HepG2 (cell line): ENCODE measurements around the gene CEBPB. TPM values are rescaled to one million over a fixed set of nuclear protein-coding genes. Genes with fewer than 3 reads are reported as not detected.
A peak's percentile ranks its signal among the peaks of the same experiment; 100 is the strongest.

Experiments
- ARNTL ChIP-seq: sonication (generic); formaldehyde crosslinking; IDR thresholded peaks from 2 replicates; pipeline ENCODE4 v1.4.0; 2020; ENCODE audit warnings: mild to moderate bottlenecking, missing genetic modification reagents
- HCFC1 ChIP-seq: fragments of 150-350 bp; IDR thresholded peaks from 2 replicates; pipeline ENCODE4 v1.6.1; 2014; ENCODE audit warnings: low read depth, low read length
- HOXA3 ChIP-seq: sonication (generic); formaldehyde crosslinking; IDR thresholded peaks from 2 replicates; pipeline ENCODE4 v1.5.0; 2020; ENCODE audit warnings: missing genetic modification reagents
- KLF12 ChIP-seq: sonication (generic); formaldehyde crosslinking; IDR thresholded peaks from 2 replicates; pipeline ENCODE4 v1.4.0; 2020; ENCODE audit warnings: missing genetic modification reagents, borderline replicate concordance
- MYC ChIP-seq: sonication (generic); formaldehyde crosslinking; IDR thresholded peaks from 2 replicates; pipeline ENCODE4 v1.9.0; 2021; ENCODE audit warnings: missing genetic modification reagents, borderline replicate concordance
- MZF1 ChIP-seq: sonication (generic); formaldehyde crosslinking; IDR thresholded peaks from 2 replicates; pipeline ENCODE4 v1.8.1; 2023; ENCODE audit warnings: mild to moderate bottlenecking, missing genetic modification reagents, borderline replicate concordance
- ONECUT2 ChIP-seq: sonication (generic); formaldehyde crosslinking; IDR thresholded peaks from 2 replicates; pipeline ENCODE4 v1.4.0; 2020; ENCODE audit warnings: missing genetic modification reagents
- PCBP2 ChIP-seq: fragments of 200-400 bp; formaldehyde crosslinking; optimal IDR thresholded peaks from 2 replicates; pipeline ENCODE3; 2018; ENCODE audit warnings: low read length, low read depth; ENCODE audit not compliant: poor library complexity, severe bottlenecking
- REL ChIP-seq: sonication (generic); formaldehyde crosslinking; conservative IDR thresholded peaks from 2 replicates; pipeline ENCODE4 v1.8.0; 2022; ENCODE audit warnings: mild to moderate bottlenecking, missing genetic modification reagents, moderate library complexity
- SIX1 ChIP-seq: sonication (generic); formaldehyde crosslinking; IDR thresholded peaks from 2 replicates; pipeline ENCODE4 v1.4.0; 2020; ENCODE audit warnings: missing genetic modification reagents, borderline replicate concordance
- SMAD3 ChIP-seq: sonication (generic); formaldehyde crosslinking; IDR thresholded peaks from 2 replicates; pipeline ENCODE4 v1.4.0; 2020; ENCODE audit warnings: missing genetic modification reagents
- YEATS4 ChIP-seq: sonication (generic); formaldehyde crosslinking; IDR thresholded peaks from 2 replicates; pipeline ENCODE4 v1.4.0; 2020; ENCODE audit warnings: missing genetic modification reagents, borderline replicate concordance
- ZNF225 ChIP-seq: sonication (generic); formaldehyde crosslinking; IDR thresholded peaks from 2 replicates; pipeline ENCODE4 v1.4.0; 2020; ENCODE audit warnings: mild to moderate bottlenecking, missing genetic modification reagents
- ZNF510 ChIP-seq: sonication (generic); formaldehyde crosslinking; IDR thresholded peaks from 2 replicates; pipeline ENCODE4 v1.4.0; 2020; ENCODE audit warnings: low read depth, mild to moderate bottlenecking, missing genetic modification reagents
- ZNF709 ChIP-seq: sonication (generic); formaldehyde crosslinking; IDR thresholded peaks from 2 replicates; pipeline ENCODE4 v1.5.0; 2020; ENCODE audit warnings: mild to moderate bottlenecking, missing genetic modification reagents
- polyA plus RNA-seq, 8 experiments: library from polyadenylated mRNA; depleted of rRNA in 3 of 8; stranded (reverse) in 7 of 8; unstranded in 1 of 8; fragments of >200 nt; fragmentation: Illumina TruSeq in 4 of 8; extraction: Trizol in 4 of 8; gene quantifications; 2 replicates each; pipeline versions ENCODE4 v1.2.1 to v1.2.3, GENCODE V29; 2011 to 2016; ENCODE audit warnings: low read depth in 4 of 8, missing spikeins in 1 of 8, mixed read lengths in 1 of 8; ENCODE audit not compliant: insufficient read depth in 1 of 8
- total RNA-seq, 5 experiments: library from RNA; depleted of rRNA; stranded (reverse); fragments of >200 nt; fragmentation: Illumina TruSeq; extraction: Trizol; gene quantifications; 2 replicates each; pipeline ENCODE4 v1.2.3, GENCODE V29; 2016; ENCODE audit warnings: low read depth in 1 of 5
- TF ChIP-seq, protein P1 (sequence below): sonication (generic); formaldehyde crosslinking; IDR thresholded peaks from 2 replicates; pipeline ENCODE4 v1.9.0; 2022; ENCODE audit warnings: missing genetic modification reagents, mild to moderate bottlenecking, borderline replicate concordance
- TF ChIP-seq, protein P2 (sequence below): sonication (generic); formaldehyde crosslinking; IDR thresholded peaks from 2 replicates; pipeline ENCODE4 v1.8.1; 2023; ENCODE audit warnings: mild to moderate bottlenecking, missing genetic modification reagents, borderline replicate concordance
- TF ChIP-seq, protein P3 (sequence below): sonication (generic); formaldehyde crosslinking; IDR thresholded peaks from 2 replicates; pipeline ENCODE4 v1.4.0; 2020; ENCODE audit warnings: missing genetic modification reagents
- TF ChIP-seq, protein P4 (sequence below): sonication (generic); IDR thresholded peaks from 2 replicates; pipeline ENCODE4 v1.6.1; 2016; ENCODE audit warnings: low read depth, borderline replicate concordance
- TF ChIP-seq, protein P5 (sequence below): IDR thresholded peaks from 2 replicates; pipeline ENCODE4 v1.6.1; 2016; ENCODE audit warnings: low read depth, borderline replicate concordance

Gene CEBPB
- total and polyA plus RNA-seq, 2 of the 13 experiments (the other 11 are each of a cell fraction or from before 2014, with no cell fraction given): 18.5 to 28.2 TPM

DNA sequence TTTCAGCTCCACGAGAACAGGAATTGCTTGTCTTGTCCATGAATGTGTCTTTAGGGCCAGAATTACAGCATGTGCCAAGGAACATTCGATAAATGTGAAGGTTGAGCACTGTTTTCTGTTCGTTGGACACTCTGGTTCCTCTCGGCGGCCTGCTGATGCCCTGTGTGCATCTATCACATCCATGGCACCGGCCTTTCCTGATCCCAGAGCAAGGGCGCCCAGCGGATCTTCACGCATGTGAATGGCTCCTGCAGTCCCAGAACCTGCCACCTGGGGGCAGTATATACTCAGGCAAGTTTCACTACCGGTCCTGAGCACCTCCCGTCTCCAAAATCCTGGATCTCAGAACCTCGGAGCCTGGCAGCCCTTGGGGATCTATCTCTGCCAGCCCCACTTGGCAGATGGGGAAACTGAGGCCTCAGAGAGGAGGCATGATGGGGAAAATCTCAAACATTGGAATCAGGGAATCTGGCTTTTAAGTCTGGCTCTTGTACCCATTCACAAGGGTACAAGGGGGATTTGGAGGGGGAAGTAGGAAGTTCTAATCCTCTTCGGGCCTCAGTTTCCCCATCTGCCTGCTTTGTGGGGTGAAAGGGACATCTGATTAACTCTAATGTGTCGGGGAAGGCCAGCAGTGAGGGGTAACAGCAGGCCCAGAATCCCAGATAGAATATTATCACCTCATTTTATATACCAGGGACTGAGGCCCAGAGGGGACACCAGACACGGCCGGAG lies 4.3 kb upstream of the CEBPB start (continued):
- TF ChIP-seq ARNTL (CRISPR knock-in tag) (0 out of 2 replicates have a peak, but pooled peaks have one; percentile 12), SIX1 (CRISPR knock-in tag) (peak; percentile 53), MZF1 (peak; percentile 51; the same call in 1 of the 2 replicates), YEATS4 (CRISPR knock-in tag) (peak; percentile 41; the same call in 1 of the 2 replicates), ZNF709 (CRISPR knock-in tag) (no peak), KLF12 (peak; percentile 76; the same call in 1 of the 2 replicates), ZNF225 (peak; percentile 86; the same call in 1 of the 2 replicates), HOXA3 (CRISPR knock-in tag) (peak; percentile 68; the same call in 1 of the 2 replicates), PCBP2 (peak; percentile 36), SMAD3 (peak; percentile 71), MYC (CRISPR knock-in tag) (peak; percentile 71; the same call in 1 of the 2 replicates), HCFC1 (no peak; the same call in 1 of the 2 replicates), REL (peak; percentile 69; the same call in 1 of the 2 replicates), ZNF510 (no peak), ONECUT2 (CRISPR knock-in tag) (no peak)
- TF ChIP-seq, protein P1, sequence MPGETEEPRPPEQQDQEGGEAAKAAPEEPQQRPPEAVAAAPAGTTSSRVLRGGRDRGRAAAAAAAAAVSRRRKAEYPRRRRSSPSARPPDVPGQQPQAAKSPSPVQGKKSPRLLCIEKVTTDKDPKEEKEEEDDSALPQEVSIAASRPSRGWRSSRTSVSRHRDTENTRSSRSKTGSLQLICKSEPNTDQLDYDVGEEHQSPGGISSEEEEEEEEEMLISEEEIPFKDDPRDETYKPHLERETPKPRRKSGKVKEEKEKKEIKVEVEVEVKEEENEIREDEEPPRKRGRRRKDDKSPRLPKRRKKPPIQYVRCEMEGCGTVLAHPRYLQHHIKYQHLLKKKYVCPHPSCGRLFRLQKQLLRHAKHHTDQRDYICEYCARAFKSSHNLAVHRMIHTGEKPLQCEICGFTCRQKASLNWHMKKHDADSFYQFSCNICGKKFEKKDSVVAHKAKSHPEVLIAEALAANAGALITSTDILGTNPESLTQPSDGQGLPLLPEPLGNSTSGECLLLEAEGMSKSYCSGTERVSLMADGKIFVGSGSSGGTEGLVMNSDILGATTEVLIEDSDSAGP (CRISPR knock-in tag): peak; percentile 62
- TF ChIP-seq, protein P2, sequence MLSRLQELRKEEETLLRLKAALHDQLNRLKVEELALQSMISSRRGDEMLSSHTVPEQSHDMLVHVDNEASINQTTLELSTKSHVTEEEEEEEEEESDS (CRISPR knock-in tag): no peak
- TF ChIP-seq, protein P3, sequence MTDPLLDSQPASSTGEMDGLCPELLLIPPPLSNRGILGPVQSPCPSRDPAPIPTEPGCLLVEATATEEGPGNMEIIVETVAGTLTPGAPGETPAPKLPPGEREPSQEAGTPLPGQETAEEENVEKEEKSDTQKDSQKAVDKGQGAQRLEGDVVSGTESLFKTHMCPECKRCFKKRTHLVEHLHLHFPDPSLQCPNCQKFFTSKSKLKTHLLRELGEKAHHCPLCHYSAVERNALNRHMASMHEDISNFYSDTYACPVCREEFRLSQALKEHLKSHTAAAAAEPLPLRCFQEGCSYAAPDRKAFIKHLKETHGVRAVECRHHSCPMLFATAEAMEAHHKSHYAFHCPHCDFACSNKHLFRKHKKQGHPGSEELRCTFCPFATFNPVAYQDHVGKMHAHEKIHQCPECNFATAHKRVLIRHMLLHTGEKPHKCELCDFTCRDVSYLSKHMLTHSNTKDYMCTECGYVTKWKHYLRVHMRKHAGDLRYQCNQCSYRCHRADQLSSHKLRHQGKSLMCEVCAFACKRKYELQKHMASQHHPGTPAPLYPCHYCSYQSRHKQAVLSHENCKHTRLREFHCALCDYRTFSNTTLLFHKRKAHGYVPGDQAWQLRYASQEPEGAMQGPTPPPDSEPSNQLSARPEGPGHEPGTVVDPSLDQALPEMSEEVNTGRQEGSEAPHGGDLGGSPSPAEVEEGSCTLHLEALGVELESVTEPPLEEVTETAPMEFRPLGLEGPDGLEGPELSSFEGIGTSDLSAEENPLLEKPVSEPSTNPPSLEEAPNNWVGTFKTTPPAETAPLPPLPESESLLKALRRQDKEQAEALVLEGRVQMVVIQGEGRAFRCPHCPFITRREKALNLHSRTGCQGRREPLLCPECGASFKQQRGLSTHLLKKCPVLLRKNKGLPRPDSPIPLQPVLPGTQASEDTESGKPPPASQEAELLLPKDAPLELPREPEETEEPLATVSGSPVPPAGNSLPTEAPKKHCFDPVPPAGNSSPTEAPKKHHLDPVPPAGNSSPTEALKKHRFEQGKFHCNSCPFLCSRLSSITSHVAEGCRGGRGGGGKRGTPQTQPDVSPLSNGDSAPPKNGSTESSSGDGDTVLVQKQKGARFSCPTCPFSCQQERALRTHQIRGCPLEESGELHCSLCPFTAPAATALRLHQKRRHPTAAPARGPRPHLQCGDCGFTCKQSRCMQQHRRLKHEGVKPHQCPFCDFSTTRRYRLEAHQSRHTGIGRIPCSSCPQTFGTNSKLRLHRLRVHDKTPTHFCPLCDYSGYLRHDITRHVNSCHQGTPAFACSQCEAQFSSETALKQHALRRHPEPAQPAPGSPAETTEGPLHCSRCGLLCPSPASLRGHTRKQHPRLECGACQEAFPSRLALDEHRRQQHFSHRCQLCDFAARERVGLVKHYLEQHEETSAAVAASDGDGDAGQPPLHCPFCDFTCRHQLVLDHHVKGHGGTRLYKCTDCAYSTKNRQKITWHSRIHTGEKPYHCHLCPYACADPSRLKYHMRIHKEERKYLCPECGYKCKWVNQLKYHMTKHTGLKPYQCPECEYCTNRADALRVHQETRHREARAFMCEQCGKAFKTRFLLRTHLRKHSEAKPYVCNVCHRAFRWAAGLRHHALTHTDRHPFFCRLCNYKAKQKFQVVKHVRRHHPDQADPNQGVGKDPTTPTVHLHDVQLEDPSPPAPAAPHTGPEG (CRISPR knock-in tag): peak; percentile 64; the same call in 1 of the 2 replicates
- TF ChIP-seq, protein P4, sequence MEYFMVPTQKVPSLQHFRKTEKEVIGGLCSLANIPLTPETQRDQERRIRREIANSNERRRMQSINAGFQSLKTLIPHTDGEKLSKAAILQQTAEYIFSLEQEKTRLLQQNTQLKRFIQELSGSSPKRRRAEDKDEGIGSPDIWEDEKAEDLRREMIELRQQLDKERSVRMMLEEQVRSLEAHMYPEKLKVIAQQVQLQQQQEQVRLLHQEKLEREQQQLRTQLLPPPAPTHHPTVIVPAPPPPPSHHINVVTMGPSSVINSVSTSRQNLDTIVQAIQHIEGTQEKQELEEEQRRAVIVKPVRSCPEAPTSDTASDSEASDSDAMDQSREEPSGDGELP: no peak
- TF ChIP-seq, protein P5, sequence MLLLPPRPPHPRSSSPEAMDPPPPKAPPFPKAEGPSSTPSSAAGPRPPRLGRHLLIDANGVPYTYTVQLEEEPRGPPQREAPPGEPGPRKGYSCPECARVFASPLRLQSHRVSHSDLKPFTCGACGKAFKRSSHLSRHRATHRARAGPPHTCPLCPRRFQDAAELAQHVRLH (CRISPR knock-in tag): peak; percentile 62; the same call in 1 of the 2 replicates
